Glutamatergic neuron (in vitro differentiated cells): ENCODE measurements around the gene KCNA1. TPM values are rescaled to one million over a fixed set of nuclear protein-coding genes. Genes with fewer than 3 reads are reported as not detected.

Experiments
- DNase-seq: peaks from one replicate; pipeline ENCODE4 v3.0.0; 2022
- H3K27ac Mint-ChIP-seq: one replicate; pipeline ENCODE4 v1.8.0; 2020; ENCODE audit warnings: mild to moderate bottlenecking, mixed read lengths, inconsistent platforms; ENCODE audit not compliant: unreplicated experiment
- H3K27me3 Mint-ChIP-seq: one replicate; pipeline ENCODE4 v1.8.0; 2020; ENCODE audit warnings: mild to moderate bottlenecking, moderate library complexity, mixed read lengths, inconsistent platforms; ENCODE audit not compliant: unreplicated experiment
- H3K36me3 Mint-ChIP-seq: one replicate; pipeline ENCODE4 v1.8.0; 2020; ENCODE audit warnings: mild to moderate bottlenecking, mixed read lengths, inconsistent platforms; ENCODE audit not compliant: unreplicated experiment
- H3K4me1 Mint-ChIP-seq: one replicate; pipeline ENCODE4 v1.8.0; 2020; ENCODE audit warnings: mild to moderate bottlenecking, low read depth, mixed read lengths, inconsistent platforms; ENCODE audit not compliant: unreplicated experiment
- H3K4me3 Mint-ChIP-seq: one replicate; pipeline ENCODE4 v1.8.0; 2020; ENCODE audit warnings: mild to moderate bottlenecking, mixed read lengths, inconsistent platforms; ENCODE audit not compliant: unreplicated experiment
- H3K9me3 Mint-ChIP-seq: one replicate; pipeline ENCODE4 v1.8.0; 2020; ENCODE audit warnings: mild to moderate bottlenecking, moderate library complexity, mixed read lengths, inconsistent platforms; ENCODE audit not compliant: unreplicated experiment
- total RNA-seq: library from RNA; stranded (reverse); fragmentation: NEBNext Ultra II Directional; extraction: Animal tissue kit (Norgen Biotek cat#: 25700); gene quantifications from one replicate; pipeline ENCODE4 v1.2.1, GENCODE V29; 2021; ENCODE audit not compliant: unreplicated experiment
- TF ChIP-seq, protein P1 (sequence below): fragments of 200-600 bp; sonication (generic); IDR thresholded peaks from one replicate; pipeline ENCODE4 v1.5.0; 2021; ENCODE audit not compliant: partially characterized antibody, unreplicated experiment

KCNA1 gene
- total RNA-seq, 1 donor from 2014 or later: 0.05 TPM

- H3K27ac Mint-ChIP-seq: no peak overlapping the region
- no peaks in the 10 kb centered on the region for H3K9me3 Mint-ChIP-seq
- H3K36me3 Mint-ChIP-seq: no peaks in the 10 kb centered on the region
- no peak overlapping the region for H3K4me3 Mint-ChIP-seq
- DNase-seq: no peak
- no peaks in the 10 kb centered on the region for H3K4me1 Mint-ChIP-seq
- TF ChIP-seq, protein P1, sequence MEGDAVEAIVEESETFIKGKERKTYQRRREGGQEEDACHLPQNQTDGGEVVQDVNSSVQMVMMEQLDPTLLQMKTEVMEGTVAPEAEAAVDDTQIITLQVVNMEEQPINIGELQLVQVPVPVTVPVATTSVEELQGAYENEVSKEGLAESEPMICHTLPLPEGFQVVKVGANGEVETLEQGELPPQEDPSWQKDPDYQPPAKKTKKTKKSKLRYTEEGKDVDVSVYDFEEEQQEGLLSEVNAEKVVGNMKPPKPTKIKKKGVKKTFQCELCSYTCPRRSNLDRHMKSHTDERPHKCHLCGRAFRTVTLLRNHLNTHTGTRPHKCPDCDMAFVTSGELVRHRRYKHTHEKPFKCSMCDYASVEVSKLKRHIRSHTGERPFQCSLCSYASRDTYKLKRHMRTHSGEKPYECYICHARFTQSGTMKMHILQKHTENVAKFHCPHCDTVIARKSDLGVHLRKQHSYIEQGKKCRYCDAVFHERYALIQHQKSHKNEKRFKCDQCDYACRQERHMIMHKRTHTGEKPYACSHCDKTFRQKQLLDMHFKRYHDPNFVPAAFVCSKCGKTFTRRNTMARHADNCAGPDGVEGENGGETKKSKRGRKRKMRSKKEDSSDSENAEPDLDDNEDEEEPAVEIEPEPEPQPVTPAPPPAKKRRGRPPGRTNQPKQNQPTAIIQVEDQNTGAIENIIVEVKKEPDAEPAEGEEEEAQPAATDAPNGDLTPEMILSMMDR: no peak
- peaks cover 6% of the 10 kb centered on the region for H3K27me3 Mint-ChIP-seq
These were observed 41.4 kb downstream of the KCNA1 start for GRCh38 chr12:4951083-4951482.

GRCh38 chr12:4951601-4952000 lies 41.9 kb downstream of the KCNA1 start:
- H3K27me3 Mint-ChIP-seq: peaks cover 6% of the 10 kb centered on the region

GRCh38 chr12:4954621-4955354 lies 45.1 kb downstream of the KCNA1 start:
- H3K9me3 Mint-ChIP-seq: no peaks in the 10 kb centered on the region
- TF ChIP-seq, protein P1: no peak
- peaks cover 5% of the 10 kb centered on the region for H3K36me3 Mint-ChIP-seq
- no peak for DNase-seq
- H3K27me3 Mint-ChIP-seq: peaks cover 6% of the 10 kb centered on the region
- no peak overlapping the region for H3K27ac Mint-ChIP-seq
- peaks cover 3% of the 10 kb centered on the region for H3K4me1 Mint-ChIP-seq
- H3K4me3 Mint-ChIP-seq: no peak overlapping the region

More at GRCh38 chr12:4951601-4952000, 41.9 kb downstream of the KCNA1 start:
- H3K27ac Mint-ChIP-seq: no peak overlapping the region
- TF ChIP-seq, protein P1: no peak
- H3K9me3 Mint-ChIP-seq: no peaks in the 10 kb centered on the region
- no peak overlapping the region for H3K4me3 Mint-ChIP-seq
- DNase-seq: no peak
- H3K4me1 Mint-ChIP-seq: no peaks in the 10 kb centered on the region
- H3K36me3 Mint-ChIP-seq: no peaks in the 10 kb centered on the region

- H3K27me3 Mint-ChIP-seq: peaks cover 6% of the 10 kb centered on the region
- peaks cover 7% of the 10 kb centered on the region for H3K36me3 Mint-ChIP-seq
- H3K9me3 Mint-ChIP-seq: no peaks in the 10 kb centered on the region
- no peak overlapping the region for H3K27ac Mint-ChIP-seq
- H3K4me1 Mint-ChIP-seq: peaks cover 3% of the 10 kb centered on the region
- no peak overlapping the region for H3K4me3 Mint-ChIP-seq
- no peak for DNase-seq
- TF ChIP-seq, protein P1: no peak
These were observed 46.3 kb downstream of the KCNA1 start for GRCh38 chr12:4956054-4956453.

DNA sequence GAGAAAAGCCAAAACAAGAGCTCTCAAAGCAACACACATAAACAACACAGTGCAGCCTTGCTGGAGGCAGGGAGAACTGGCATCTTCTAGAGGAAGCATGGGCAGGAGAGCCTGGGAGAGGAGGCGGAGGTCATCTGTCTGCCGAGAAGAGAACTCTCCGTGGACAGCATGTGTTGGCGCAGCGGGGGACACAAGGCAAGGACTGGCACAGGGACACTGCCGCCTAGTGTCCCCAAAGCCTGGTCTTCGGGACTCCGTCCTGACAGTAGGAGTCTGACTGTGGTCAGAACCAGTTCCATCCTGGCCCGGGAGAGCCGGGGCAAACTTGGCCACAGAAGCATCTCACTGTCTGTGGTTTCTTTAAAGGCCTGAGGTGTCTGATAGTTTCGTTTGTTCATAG lies 47.3 kb downstream of the KCNA1 start:
- Mint-ChIP-seq H3K4me1 (peaks cover 3% of the 10 kb centered on the region), H3K27ac (no peak overlapping the region), H3K27me3 (peaks cover 6% of the 10 kb centered on the region), H3K9me3 (no peaks in the 10 kb centered on the region), H3K4me3 (no peak overlapping the region), H3K36me3 (peaks cover 7% of the 10 kb centered on the region)
- DNase-seq: no peak
- TF ChIP-seq, protein P1: no peak
